Heart right ventricle (tissue), 16 donors: ENCODE data around the gene AMER2. TPM values are rescaled to one million over a fixed set of nuclear protein-coding genes. Genes with fewer than 3 reads are reported as not detected.

Experiments
- ATAC-seq, 8 donors: fragments of 200-7000 bp; cut with Tn5 transposase; one replicate each; pipeline ENCODE4 v1.9.1; 2020; ENCODE audit warnings: mild to moderate bottlenecking in 8 of 8, moderate library complexity in 8 of 8, moderate number of reproducible peaks in 1 of 8
- DNase-seq, 2 donors: peaks; one replicate each; pipeline ENCODE4 v3.0.0-alpha.2; 2020
- H3K27ac ChIP-seq, 10 donors: fragments of 200-600 bp; sonication (generic) in 2 of 10; one replicate each; pipeline versions ENCODE4 v1.5.0 to v1.8.0; 2020 to 2022; ENCODE audit warnings: mild to moderate bottlenecking in 3 of 10
- H3K27me3 ChIP-seq, 7 donors: fragments of 200-600 bp; one replicate each; pipeline ENCODE4 v1.8.0; 2021 to 2022; ENCODE audit warnings: mild to moderate bottlenecking in 2 of 7
- H3K36me3 ChIP-seq, 9 donors: fragments of 200-600 bp; sonication (generic) in 1 of 9; one replicate each; pipeline versions ENCODE4 v1.5.0 to v1.8.0; 2020 to 2022; ENCODE audit warnings: mild to moderate bottlenecking in 2 of 9
- H3K4me1 ChIP-seq, 9 donors: fragments of 200-600 bp; sonication (generic) in 1 of 9; one replicate each; pipeline versions ENCODE4 v1.5.0 to v1.8.0; 2020 to 2022; ENCODE audit warnings: mild to moderate bottlenecking in 4 of 9
- H3K4me3 ChIP-seq, 10 donors: fragments of 200-600 bp; sonication (generic) in 2 of 10; one replicate each; pipeline versions ENCODE4 v1.5.0 to v1.8.0; 2020 to 2022; ENCODE audit warnings: mild to moderate bottlenecking in 7 of 10, moderate library complexity in 2 of 10
- H3K9me3 ChIP-seq, 11 donors: fragments of 200-600 bp in 10 of 11; sonication (generic) in 2 of 11; one replicate each; pipeline versions ENCODE4 v1.5.0 to v1.8.0; 2013 to 2022; ENCODE audit warnings: mild to moderate bottlenecking in 2 of 11, control low read depth in 1 of 11, moderate library complexity in 1 of 11
- WGBS, 2 donors: extraction: QIAGEN DNeasy Blood & Tissue Kit; methylation state at CpG; one replicate each; pipeline ENCODE4 v1.1.7; 2013; ENCODE audit warnings: inconsistent platforms in 1 of 2; 5-methylcytosine and 5-hydroxymethylcytosine counted together
- intact Hi-C, 10 donors: fragments of 100-400 bp; cut with DNase I; formaldehyde crosslinking; loops; one replicate each; pipeline versions ENCODE4 v1.11.1 to v1.14.2; 2022
- polyA plus RNA-seq, 2 donors: library from polyadenylated mRNA; stranded (reverse); fragments of 200-250 nt; gene quantifications; one replicate each; pipeline ENCODE4 v1.2.3, GENCODE V29; 2013
- total RNA-seq, 10 donors: library from RNA; stranded (reverse); fragmentation: NEBNext Ultra II Directional in 3 of 10; extraction: Animal tissue kit (Norgen Biotek cat#: 25700) in 3 of 10; gene quantifications; one replicate each; pipeline versions ENCODE4 v1.2.1 to v1.2.4, GENCODE V29; 2021 to 2023
- TF ChIP-seq, protein P1 (sequence below), 9 donors: fragments of 200-600 bp; sonication (generic) in 2 of 9; IDR thresholded peaks; one replicate each; pipeline versions ENCODE4 v1.5.0 to v1.8.0; 2021 to 2022; ENCODE audit warnings: antibody characterized with exemption in 9 of 9, mild to moderate bottlenecking in 5 of 9, moderate library complexity in 1 of 9
- donor health status: Arrhythmogenic right ventricular cardiomyopathy.
- donor health status: ischemic (EF 13 %, LVEDD 7.1; RV severe dilation, severe dysfunction).
- donor health status: healthy with polysubstance abuse.
- donor health status: DM: no; HTN: yes; CAD: no.
- donor health status: DM: no; HTN: no; CAD: no.
- donor health status: ischemic (EF 25% LVEDD 6.9; RV normal size, moderate dysfunction).
- donor health status: ischemic (EF 25% LVEDD 5.7; RV mildly dilated, moderate dysfunction).
- donor health status: healthy.
- donor health status: DM: yes; HTN: yes; CAD: no.
- donor health status: Ischemic cardiomyopathy.
- donor health status: ischemic (EF 35%, LVEDD 5.7; RV mildly dilated, moderate dysfunction).
- donor health status: nonischemic (EF 11% LVEDD 7.7; RV severe dilation, severe dysfunction).
- donor health status: DM: yes; HTN: yes; CAD: no.
- donor health status: PGD.
- donor health status: ischemic (EF 29% LVEDD 5.4; RV normal size, mild dysfunction).
- donor health status: nonischemic (EF 23%, LVEDD 6.1; RV moderate dilation, normal function).

Gene AMER2
- total and polyA plus RNA-seq, 12 donors: not detected

- no peak for ATAC-seq
Measured at GRCh38 chr13:25181597-25181996, 9.5 kb upstream of the AMER2 start.

GRCh38 chr13:25180775-25181537 is 8.9 kb upstream of the AMER2 start:
- intact Hi-C loops: no loop called here
- DNase-seq (no peak), ATAC-seq (no peak)
- TF ChIP-seq, protein P1, sequence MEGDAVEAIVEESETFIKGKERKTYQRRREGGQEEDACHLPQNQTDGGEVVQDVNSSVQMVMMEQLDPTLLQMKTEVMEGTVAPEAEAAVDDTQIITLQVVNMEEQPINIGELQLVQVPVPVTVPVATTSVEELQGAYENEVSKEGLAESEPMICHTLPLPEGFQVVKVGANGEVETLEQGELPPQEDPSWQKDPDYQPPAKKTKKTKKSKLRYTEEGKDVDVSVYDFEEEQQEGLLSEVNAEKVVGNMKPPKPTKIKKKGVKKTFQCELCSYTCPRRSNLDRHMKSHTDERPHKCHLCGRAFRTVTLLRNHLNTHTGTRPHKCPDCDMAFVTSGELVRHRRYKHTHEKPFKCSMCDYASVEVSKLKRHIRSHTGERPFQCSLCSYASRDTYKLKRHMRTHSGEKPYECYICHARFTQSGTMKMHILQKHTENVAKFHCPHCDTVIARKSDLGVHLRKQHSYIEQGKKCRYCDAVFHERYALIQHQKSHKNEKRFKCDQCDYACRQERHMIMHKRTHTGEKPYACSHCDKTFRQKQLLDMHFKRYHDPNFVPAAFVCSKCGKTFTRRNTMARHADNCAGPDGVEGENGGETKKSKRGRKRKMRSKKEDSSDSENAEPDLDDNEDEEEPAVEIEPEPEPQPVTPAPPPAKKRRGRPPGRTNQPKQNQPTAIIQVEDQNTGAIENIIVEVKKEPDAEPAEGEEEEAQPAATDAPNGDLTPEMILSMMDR (IDR thresholded peaks at IDR 0.05): no peak
- Histone ChIP-seq H3K27ac (no peak overlapping the region), H3K27me3 (peaks cover 0 to 67% (median 38%) of the 10 kb centered on the region in 7 donors), H3K9me3 (peaks cover 0 to 11% (median 0%) of the 10 kb centered on the region in 11 donors), H3K4me1 (no peaks in the 10 kb centered on the region), H3K4me3 (no peak overlapping the region), H3K36me3 (no peaks in the 10 kb centered on the region)
- 49 to 56% methylated on average over 3 of the region's 3 CpGs for WGBS, 2 donors

More at GRCh38 chr13:25181597-25181996, 9.5 kb upstream of the AMER2 start:
- Histone ChIP-seq H3K9me3 (peaks cover 0 to 11% (median 0%) of the 10 kb centered on the region in 11 donors), H3K4me3 (no peak overlapping the region), H3K27me3 (peaks cover 0 to 66% (median 37%) of the 10 kb centered on the region in 7 donors), H3K36me3 (no peaks in the 10 kb centered on the region), H3K27ac (no peak overlapping the region), H3K4me1 (no peaks in the 10 kb centered on the region)
- no peak for DNase-seq
- TF ChIP-seq, protein P1 (IDR thresholded peaks at IDR 0.05): no peak
- WGBS, 2 donors: 80 to 83% methylated on average over 3 of the region's 3 CpGs
- intact Hi-C loops: no loop called here

- DNase-seq (no peak), ATAC-seq (no peak)
- 64% methylated on average over 18 of the region's 18 CpGs for WGBS, 2 donors
- Histone ChIP-seq H3K4me3 (no peak overlapping the region), H3K36me3 (no peaks in the 10 kb centered on the region), H3K9me3 (peaks cover 0 to 11% (median 0%) of the 10 kb centered on the region in 11 donors), H3K27me3 (peaks cover 0 to 70% (median 41%) of the 10 kb centered on the region in 7 donors), H3K27ac (no peak overlapping the region), H3K4me1 (no peaks in the 10 kb centered on the region)
- TF ChIP-seq, protein P1 (IDR thresholded peaks at IDR 0.05): no peak
- intact Hi-C loops: no loop called here
Measured at GRCh38 chr13:25179832-25180774, 8.0 kb upstream of the AMER2 start.

DNA sequence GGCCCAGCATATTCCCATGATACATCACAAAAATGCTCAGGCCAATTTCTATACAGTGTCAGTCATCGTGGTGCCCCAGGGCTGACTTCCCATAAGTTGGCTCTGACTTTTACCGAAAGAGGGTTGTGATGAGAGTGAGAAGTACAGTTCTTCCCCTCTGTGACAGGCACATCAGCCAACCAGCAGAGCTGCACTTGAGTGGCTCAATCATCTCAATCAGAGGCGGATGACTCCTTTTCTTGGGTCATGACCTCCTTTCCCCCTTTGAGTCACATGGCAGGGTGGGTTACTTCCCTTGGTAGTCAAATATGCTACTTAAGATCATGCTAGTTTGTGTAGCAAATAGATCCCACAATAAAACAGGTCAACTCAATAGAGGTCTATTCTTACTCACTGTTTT is 6.9 kb upstream of the AMER2 start:
- Histone ChIP-seq H3K27ac (no peak overlapping the region), H3K4me1 (no peaks in the 10 kb centered on the region), H3K27me3 (peaks cover 0 to 74% (median 46%) of the 10 kb centered on the region in 7 donors), H3K36me3 (no peaks in the 10 kb centered on the region), H3K9me3 (peaks cover 0 to 11% (median 0%) of the 10 kb centered on the region in 11 donors), H3K4me3 (no peak overlapping the region)
- DNase-seq (no peak), ATAC-seq (no peak)
- intact Hi-C loops: no loop called here
- TF ChIP-seq, protein P1 (IDR thresholded peaks at IDR 0.05): no peak
- 82 to 93% methylated on average over 3 of the region's 3 CpGs for WGBS, 2 donors
